ENCODE measurements around the gene P3H3. TPM values are rescaled to one million over a fixed set of nuclear protein-coding genes. Genes with fewer than 3 reads are reported as not detected.
A peak's percentile ranks its signal among the peaks of the same experiment; 100 is the strongest.
"Not testable (repeated sequence)": the region's sequence is repeated elsewhere in the genome, so short reads cannot be mapped to it uniquely, and the experiment has no call there.

The P3H3 gene
- total RNA-seq, 3 donors from 2014 or later: 1.6 to 24.2 (median 5.2) TPM

DNA sequence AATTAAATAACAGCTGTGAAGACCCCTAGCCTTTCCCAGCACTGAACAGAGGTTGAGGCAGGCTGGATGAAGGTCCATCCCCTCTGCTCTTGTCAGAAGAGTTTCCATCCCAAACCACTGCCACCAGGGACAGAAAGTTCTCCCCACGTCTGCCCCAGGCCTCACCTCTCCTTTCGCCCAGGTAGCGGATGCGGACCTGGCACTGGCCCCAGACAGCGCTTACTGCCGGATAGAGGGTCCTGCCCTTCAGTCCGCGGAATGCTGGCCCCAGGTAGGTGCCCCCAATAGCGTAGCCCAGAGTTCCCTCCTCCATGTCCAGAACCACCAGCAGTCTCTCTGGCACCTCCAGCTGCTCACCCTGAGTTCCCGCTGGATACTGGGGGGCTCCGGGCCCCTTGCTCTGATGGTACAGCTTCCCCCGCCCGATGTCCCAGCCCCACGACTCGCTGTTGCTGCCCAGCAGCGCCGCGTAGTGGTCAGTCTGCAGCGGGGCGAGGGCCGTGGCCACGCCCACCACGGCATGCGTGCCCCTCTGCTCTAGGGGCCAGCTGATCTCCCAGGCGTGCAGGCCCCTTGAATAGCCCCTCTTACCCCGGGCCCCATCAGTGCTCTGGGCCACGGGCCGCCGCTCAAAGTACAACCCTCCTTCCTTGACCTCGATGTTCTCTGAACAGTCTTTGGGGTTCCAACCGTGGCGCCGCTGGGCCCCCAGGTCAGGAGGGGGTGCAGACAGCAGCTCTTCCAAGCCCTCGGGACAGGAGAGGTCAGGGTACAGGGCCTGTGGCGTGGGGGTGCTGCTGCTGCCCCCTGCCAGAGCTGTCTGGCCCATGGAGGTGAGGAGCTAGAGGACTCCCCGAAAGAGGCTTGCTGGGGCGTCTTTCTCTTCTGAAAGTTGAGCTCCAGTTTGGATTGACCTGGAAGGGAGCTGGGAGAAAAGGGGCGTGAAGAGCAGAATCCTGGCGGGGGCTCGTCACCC lies 44.2 kb downstream of the P3H3 start:
- Histone ChIP-seq H3K36me3 (ENCODE audit: low read depth) (no peaks in the 10 kb centered on the region), H3K9me3 (no peaks in the 10 kb centered on the region), H3K4me1 (ENCODE audit: low read depth) (peaks cover 32% of the 10 kb centered on the region), H3K4me3 (peak overlapping the region; percentile 70)
- TF ChIP-seq, protein P1, sequence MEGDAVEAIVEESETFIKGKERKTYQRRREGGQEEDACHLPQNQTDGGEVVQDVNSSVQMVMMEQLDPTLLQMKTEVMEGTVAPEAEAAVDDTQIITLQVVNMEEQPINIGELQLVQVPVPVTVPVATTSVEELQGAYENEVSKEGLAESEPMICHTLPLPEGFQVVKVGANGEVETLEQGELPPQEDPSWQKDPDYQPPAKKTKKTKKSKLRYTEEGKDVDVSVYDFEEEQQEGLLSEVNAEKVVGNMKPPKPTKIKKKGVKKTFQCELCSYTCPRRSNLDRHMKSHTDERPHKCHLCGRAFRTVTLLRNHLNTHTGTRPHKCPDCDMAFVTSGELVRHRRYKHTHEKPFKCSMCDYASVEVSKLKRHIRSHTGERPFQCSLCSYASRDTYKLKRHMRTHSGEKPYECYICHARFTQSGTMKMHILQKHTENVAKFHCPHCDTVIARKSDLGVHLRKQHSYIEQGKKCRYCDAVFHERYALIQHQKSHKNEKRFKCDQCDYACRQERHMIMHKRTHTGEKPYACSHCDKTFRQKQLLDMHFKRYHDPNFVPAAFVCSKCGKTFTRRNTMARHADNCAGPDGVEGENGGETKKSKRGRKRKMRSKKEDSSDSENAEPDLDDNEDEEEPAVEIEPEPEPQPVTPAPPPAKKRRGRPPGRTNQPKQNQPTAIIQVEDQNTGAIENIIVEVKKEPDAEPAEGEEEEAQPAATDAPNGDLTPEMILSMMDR (IDR thresholded peaks at IDR 0.05): peak; percentile 99
- ATAC-seq: peak; percentile 74
- intact Hi-C loops (cut with DNase I, micrococcal nuclease): no loop called here
- peak; percentile 91 to 96 (median 91) for DNase-seq

DNA sequence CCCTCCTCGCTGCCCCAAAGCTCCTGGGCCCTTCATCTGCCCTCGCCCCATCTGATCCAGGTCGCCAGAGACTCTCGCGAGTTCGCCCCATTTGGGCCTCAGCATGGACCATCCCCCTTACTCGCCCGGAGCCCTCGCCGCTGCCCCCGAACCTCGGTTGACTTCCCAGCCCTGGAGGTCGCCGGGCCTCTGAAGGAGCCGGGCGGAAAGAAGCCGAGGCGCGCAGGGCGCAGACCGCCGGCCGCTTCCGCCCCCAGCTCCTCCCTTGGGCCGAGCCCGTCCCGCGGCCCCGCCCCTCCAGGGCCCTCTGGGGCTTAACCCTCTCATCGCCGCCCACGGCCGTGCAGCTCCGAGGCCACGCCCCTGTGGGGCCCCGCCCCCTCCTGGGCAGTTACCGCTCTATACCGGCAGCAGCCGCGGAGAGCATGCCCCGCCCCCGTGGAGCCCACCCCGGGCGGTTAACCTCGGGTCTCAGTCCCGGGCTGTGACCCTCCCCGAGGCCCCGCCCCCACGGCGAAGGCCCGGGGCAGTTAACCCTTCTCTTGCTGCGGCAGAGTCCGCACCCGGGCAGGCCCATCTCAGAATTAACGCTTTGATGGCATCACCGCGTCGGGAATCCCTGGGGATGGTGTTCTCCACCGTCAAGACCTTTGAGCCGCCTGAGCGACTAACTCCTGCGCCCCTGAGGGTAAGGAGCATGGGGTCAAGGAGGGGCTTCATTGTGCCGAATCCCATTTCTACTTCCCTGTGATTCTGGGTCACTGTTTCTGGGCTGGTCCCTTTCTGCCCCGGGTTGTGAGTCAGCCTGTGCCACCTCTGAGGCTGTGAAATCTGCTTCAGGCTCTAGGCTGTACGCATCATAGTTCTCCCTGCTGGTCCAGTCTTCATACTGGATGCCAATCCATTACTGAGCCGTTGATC lies 45.1 kb downstream of the P3H3 start, which contains the start of gene SPSB2:
Gene SPSB2, minus strand, starts transcription at position 210 of the 921 bp plus-strand sequence. CDS start 402 bp downstream, outside the sequence.
- intact Hi-C loops (cut with DNase I, micrococcal nuclease): no loop called here
- ATAC-seq (peak; percentile 89), DNase-seq (peak; percentile 99 to 100 (median 100))
- Histone ChIP-seq H3K9me3 (no peaks in the 10 kb centered on the region), H3K36me3 (ENCODE audit: low read depth) (no peaks in the 10 kb centered on the region), H3K4me3 (peak within 1 kb of the TSS; percentile 70), H3K4me1 (ENCODE audit: low read depth) (peaks cover 29% of the 10 kb centered on the region)
- TF ChIP-seq, protein P1 (IDR thresholded peaks at IDR 0.05): no peak

DNA sequence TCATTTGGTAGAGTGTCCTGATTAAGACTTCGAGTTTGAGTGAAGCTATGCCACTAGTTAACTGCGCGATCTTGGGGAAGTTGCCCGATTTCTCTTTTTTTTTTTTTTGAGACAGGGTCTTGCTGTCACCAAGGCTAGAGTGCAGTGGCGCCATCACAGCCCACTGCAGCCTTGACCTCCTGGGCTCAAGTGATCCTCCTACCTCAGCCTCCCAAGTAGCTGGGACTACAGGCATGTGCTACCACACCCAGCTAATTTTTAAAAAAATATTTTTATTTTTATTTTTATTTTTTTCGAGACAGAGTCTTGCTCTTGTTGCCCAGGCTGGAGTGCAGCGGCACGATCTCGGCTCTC lies 45.8 kb downstream of the P3H3 start:
- peaks cover 23% of the 10 kb centered on the region for H3K4me1 ChIP-seq (ENCODE audit: low read depth)
- ATAC-seq; H3K36me3 ChIP-seq (ENCODE audit: low read depth); H3K9me3 ChIP-seq; intact Hi-C loops (cut with DNase I, micrococcal nuclease); H3K4me3 ChIP-seq: not testable (repeated sequence)
- peak in 1 of 3 donors; percentile 48 for DNase-seq

DNA sequence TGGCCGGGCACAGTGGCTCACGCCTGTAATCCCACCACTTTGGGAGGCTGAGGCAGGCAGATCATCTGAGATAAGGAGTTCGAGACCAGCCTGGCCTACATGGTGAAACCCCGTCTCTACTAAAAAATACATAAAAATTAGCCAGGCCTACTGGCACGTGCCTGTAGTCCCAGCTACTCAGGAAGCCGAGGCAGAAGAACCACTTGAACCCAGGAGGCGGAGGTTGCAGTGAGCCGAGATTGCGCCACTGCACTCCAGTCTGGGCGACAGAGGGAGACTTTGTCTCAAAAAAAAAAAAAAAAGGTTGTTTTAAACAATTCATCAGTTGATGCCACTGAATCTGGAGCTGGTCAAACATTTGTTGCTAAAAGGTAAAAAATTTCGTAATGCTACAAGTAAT lies 51.6 kb downstream of the P3H3 start:
- H3K4me1 ChIP-seq (ENCODE audit: low read depth); H3K36me3 ChIP-seq (ENCODE audit: low read depth); intact Hi-C loops (cut with DNase I, micrococcal nuclease); ATAC-seq; H3K9me3 ChIP-seq; H3K4me3 ChIP-seq: not testable (repeated sequence)
- peak in 1 of 3 donors; percentile 17 for DNase-seq

DNA sequence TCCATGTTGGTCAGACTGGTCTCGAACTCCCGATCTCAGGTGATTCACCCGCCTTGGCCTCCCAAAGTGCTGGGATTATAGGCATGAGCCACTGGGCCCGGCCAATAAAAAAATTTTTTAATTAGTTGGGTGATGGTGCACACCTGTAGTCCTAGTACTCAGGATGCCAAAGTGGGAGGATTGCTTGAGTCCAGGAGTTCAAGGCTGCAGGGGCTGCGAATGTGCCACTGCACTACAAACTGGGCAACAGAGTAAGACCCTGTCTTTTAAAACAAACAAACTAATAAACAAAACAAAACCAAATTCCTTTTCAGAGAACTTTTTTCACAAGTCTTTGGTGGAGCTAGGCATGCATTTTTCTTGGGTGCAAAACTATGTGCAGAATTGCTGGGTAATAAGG lies 55.0 kb downstream of the P3H3 start:
- Histone ChIP-seq H3K4me1 (ENCODE audit: low read depth) (no peaks in the 10 kb centered on the region), H3K9me3 (no peaks in the 10 kb centered on the region), H3K4me3 (no peak overlapping the region), H3K36me3 (ENCODE audit: low read depth) (no peaks in the 10 kb centered on the region)
- intact Hi-C loops (cut with DNase I, micrococcal nuclease): no loop called here
- DNase-seq (no peak), ATAC-seq (no peak)
- TF ChIP-seq, protein P1 (IDR thresholded peaks at IDR 0.05): no peak

DNA sequence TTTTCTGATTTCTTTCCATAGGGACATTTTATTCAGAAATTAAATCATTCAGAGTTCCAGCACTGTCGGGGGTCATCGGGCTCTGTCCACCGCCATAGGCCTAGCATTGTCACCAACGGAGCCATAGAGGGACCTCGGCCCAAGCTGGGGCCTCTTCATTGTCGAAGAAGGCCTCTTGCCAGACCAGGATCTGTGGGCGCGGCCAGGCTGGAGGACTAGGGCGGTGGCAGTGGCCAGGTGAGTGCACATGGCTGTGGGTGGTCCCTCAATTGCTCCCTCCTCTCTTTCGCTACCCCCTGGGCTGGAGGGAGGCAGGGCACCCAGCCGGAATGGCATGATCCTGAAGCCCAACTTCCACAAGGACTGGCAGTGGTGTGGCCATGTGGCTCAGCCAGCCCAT lies 55.5 kb downstream of the P3H3 start:
- Histone ChIP-seq H3K36me3 (ENCODE audit: low read depth) (no peaks in the 10 kb centered on the region), H3K9me3 (no peaks in the 10 kb centered on the region), H3K4me1 (ENCODE audit: low read depth) (no peaks in the 10 kb centered on the region), H3K4me3 (no peak overlapping the region)
- no peak for DNase-seq
- TF ChIP-seq, protein P1 (IDR thresholded peaks at IDR 0.05): no peak
- intact Hi-C loops (cut with DNase I, micrococcal nuclease): no loop called here
- ATAC-seq: no peak

Data from mucosa of descending colon (tissue), 3 donors.